Activated effector memory CD4-positive, alpha-beta T cell treated with anti-CD3 and anti-CD28 coated beads, Interleukin-2, amount 50 U/mL, for 16 hours (primary cell): ENCODE data around the gene WEE2.
A peak's percentile ranks its signal among the peaks of the same experiment; 100 is the strongest.
"Not testable (repeated sequence)": the region's sequence is repeated elsewhere in the genome, so short reads cannot be mapped to it uniquely, and the experiment has no call there.

Source experiments
- DNase-seq: peaks from one replicate; pipeline ENCODE4 v3.0.0-alpha.2; 2020

WEE2 gene

GRCh38 chr7:141715794-141716689, 7.9 kb downstream of the WEE2 start:
- DNase-seq: no peak

DNA sequence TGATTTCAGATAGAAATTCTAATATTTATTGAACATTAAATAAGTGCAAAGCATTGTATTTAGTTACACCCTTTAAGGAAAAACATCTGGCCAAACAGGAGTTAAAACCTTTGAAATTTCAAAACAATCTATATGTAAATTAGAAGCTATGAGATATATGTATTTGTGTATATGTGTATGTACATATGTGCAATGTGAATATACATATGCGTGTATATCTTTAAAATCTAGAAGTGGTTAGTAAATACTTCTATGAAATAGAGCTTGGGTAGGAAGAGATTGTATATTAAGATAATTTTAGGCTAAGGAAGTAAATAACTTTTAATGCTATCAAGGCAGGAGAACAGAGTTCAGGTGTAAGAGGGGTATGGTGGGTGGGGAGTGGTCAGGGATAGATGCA, 9.3 kb downstream of the WEE2 start:
- DNase-seq: no peak

GRCh38 chr7:141722529-141722928, 14.4 kb downstream of the WEE2 start:
- no peak for DNase-seq

DNA sequence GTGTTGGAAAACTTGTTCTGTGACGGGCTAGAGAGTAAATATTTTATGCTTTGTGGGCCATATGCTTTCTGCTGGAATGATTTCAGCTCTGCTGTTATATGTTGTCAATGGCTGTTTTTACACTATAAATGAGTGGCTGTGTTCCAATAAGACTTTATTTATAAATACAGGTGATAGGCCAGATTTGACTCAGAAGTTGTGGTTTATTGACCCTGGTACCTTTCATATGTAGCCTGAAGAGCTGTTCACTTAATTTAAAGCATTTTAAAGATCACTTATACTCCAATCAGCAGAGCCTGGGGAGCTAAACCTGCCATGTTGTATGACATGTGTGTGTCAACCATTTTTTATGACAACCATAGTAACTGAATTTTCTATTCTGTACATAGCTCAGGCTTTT, 20.9 kb downstream of the WEE2 start:
- no peak for DNase-seq

DNA sequence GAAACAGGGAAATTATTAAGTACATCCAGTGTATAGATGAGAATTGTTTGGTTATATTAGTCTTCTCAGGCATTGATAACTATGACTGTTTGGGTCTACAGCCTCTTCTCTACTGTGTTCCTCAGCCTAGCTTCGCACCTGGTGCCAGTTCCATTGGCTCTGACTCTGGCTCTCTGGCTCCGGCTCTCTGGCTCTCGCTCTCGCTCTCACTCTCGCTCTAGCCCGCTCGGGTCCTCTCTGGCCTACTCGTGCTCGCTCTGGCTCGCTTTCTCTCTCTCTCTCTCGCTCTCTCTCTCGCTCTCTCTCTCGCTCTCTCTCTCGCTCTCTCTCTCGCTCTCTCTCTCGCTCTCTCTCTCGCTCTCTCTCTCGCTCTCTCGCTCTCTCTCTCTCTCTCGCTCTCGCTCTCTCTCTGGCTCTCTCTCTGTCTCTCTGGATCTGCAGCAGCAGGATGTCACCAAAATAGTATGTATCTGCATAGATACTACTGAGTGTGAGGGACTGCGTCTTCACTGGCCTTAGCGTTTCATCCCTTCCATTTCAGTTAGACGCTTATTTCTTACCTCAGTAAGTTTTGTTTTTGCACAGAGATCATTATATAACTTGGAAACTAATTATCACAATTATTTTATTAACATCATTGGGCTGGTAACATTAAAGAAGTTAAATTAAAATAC, 23.5 kb downstream of the WEE2 start:
- DNase-seq: no peak

DNA sequence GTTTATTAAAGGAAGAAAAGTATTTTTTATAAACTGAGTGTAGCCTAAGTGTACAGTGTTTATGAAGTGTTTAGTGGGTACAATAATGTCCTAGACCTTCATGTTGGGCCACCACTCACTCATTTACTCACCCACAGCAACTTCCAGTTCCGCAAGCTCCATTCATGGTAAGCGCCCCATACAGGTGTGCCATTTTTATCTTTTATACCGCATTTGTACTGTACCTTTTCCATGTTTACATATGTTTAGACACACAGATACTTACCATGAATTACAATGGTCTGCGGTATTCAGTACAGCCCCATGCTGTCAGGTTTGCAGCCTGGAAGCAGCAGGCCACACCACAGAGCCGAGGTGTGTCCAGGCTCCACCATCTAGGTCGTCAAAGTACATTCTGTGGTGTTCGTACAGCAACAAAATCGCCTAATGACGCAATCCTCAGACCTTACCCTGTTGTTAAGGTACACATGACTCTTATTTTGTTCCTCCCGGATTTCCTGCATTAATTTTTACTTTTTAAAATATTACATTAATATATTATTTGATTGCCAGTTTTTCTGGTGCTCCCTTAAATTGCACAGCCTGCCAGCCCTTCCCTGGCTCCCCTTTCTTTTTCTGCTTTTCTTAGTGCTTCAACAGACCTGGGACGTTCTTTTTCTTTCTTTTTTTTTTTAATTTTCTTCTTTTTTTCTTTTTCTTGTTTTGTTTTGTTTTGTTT, 29.1 kb downstream of the WEE2 start:
- no peak for DNase-seq

DNA sequence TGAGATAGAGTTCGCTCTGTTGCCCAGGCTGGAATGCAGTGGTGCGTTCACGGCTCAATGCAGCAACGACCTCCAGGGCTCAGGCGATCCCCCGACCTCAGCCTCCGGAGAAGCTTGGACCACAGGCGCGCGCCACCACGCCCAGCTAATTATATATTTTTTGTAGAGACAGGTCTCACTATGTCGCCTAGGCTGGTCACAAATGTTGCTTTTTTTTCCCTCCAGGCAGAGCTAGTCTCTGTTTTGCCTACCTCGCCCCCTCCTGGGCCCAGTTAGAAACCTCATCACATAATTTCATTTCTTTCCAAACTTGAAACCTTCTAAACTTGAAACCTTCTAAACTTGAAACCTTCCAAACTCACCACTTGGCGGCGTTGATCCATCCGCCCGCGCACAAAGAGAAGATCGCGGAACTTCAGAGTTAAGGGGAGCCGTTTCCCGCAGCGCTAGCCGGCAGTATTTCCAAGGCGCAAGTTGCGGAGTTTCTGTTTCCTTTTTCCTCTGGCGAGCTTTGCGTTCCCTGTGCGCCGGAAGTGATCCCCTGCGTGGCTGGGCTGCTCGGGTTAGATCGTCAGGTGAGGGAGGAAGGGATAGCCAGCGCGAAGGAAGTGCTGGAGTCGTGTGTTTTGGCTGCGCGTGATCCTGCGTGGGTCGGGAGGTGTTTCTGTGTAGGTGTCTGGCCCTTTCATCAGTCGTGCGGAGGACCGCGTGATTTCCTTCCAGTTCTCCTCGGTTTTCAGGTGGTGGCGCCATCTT, 29.9 kb downstream of the WEE2 start, which contains the start of gene SSBP1:
Gene SSBP1 (plus strand): TSS at position 523 of the 756 bp plus-strand sequence. CDS start 809 bp downstream, outside the sequence.
- DNase-seq: peak; percentile 97

- no peak for DNase-seq
These were observed 30.4 kb downstream of the WEE2 start for GRCh38 chr7:141738592-141739013.

GRCh38 chr7:141739250-141739649, 31.1 kb downstream of the WEE2 start:
- DNase-seq: no peak

DNA sequence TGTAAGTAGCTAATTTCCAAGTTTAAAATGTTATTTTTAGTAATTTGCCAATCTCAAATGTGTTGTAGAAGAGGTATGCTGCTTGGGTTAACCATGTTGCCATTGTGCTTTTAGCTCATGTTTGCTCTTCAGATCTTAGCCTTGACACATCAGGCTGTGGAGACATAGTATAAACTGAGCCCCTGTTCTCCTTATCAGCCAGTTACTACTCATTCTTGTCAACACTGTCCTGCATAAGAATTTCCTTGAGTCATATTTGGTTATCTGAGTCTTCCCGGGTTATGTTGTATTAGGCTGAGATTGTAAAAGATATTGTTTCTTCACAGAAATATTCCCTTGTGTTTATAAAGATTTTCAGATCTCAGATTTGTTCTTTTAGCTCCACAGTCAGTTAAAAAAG, 34.1 kb downstream of the WEE2 start:
- DNase-seq: no peak

DNA sequence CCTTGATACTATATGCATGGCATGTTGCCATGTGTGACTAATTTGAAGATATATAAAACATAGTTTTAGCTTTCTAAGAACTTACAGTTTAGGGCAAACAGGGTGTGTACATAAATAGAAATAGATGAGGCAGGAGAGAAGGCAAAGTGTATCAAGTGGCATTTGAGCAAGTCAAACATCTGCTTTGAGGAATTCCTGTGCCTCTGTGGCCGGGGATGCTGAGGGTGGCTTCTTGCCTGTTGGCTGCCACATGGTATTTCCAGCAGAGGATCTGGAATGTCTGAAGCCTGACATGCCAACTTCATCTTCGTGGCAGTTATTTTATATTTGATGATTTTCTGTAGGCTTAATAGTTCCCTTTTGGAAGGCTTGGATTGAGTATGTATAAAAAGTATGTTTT, 36.0 kb downstream of the WEE2 start:
- DNase-seq: no peak

GRCh38 chr7:141748396-141748795, 40.2 kb downstream of the WEE2 start:
- DNase-seq: no peak

DNA sequence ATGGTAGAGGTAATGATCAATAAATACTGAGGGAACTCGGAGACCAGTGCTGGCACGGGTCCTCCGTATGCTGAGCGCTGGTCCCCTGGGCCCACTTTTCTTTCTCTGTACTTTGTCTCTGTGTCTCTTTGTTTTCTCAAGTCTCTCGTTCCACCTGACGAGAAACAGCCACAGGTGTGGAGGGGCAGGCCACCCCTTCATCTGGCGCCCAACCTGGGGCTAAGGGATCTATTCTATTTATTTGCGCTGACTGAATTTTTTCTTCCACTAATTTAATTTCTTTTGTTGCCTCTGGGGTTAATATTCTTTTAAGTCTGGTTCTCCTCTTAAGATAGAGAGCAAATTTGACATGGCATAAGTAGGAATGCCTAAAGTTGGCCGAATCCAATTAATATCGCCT, 43.8 kb downstream of the WEE2 start:
- DNase-seq: not testable (repeated sequence)

GRCh38 chr7:141752634-141753033, 44.5 kb downstream of the WEE2 start:
- no peak for DNase-seq

DNA sequence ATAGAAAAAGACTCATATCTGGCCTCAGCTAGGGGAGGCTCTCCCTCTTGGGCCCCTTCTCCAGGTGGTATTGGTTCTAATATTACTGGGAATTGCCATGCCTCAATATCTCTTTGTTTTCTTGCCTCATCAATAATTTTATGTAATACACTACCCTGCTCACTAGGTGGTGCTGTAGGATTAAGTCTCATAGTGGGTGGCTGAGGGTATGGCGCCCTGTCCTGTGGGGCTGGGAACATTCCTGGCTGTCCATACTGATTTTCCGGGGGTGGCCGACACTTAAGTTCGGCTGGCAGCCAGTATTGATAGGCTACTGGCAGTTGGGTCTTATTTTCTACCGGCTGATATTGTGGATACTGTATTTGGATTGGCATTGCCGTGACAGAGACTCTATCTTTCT, 46.8 kb downstream of the WEE2 start:
- no peak for DNase-seq

DNA sequence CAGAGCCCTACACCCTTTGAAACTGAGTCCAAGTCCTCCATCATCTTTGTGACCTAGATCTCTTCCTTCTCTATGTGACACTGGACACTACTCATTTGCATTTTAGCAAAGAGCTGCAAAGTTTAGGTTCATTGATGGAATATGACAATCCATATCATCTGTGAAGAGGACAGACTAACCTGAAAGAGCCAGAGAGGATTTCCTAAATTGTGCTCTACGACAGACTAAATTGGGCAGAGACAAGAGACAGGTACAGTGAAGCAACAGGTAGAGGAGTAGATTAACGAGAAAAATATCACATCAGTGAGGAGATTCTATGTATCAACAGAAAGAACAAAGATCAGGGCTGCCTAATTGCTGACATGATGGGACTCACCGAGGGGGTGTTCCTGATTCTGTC, 55.6 kb downstream of the WEE2 start, which contains the start of gene TAS2R3:
Gene TAS2R3 (plus strand): TSS at position 301 of the 400 bp plus-strand sequence. CDS start 62 bp downstream, at position 363.
- no peak for DNase-seq

DNA sequence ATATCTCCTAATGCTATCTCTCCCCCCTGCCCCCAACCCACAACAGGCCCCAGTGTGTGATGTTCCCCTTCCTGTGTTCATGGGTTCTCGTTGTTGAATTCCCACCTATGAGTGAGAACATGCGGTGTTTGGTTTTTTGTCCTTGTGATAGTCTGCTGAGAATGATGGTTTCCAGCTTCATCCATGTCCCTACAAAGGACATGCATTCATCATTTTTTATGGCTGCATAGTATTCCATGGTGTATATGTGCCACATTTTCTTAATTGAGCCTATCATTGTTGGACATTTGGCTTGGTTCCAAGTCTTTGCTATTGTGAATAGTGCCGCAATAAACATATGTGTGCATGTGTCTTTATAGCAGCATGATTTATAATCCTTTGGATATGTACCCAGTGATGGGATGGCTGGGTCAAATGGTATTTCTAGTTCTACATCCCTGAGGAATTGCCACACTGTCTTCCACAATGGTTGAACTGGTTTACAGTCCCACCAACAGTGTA, 62.0 kb downstream of the WEE2 start:
- not testable (repeated sequence) for DNase-seq

- no peak for DNase-seq
These were observed 68.2 kb downstream of the WEE2 start, which contains the start of gene TAS2R4 for GRCh38 chr7:141776374-141776773. TSS of gene TAS2R4 (plus strand) at chr7:141776674. CDS start at chr7:141778489, 1,815 bp downstream.
